ENCODE measurements around the gene IRAK2. TPM values are rescaled to one million over a fixed set of nuclear protein-coding genes. Genes with fewer than 3 reads are reported as not detected.
"Not testable (repeated sequence)": the region's sequence is repeated elsewhere in the genome, so short reads cannot be mapped to it uniquely, and the experiment has no call there.

Gene IRAK2
- total RNA-seq, 1 donor from 2014 or later: 10.6 TPM

GRCh38 chr3:10265833-10266232 is 101.1 kb downstream of the IRAK2 start:
- Histone ChIP-seq H3K4me1 (peaks cover 39% of the 10 kb centered on the region), H3K36me3 (peaks cover 0 to 23% of the 10 kb centered on the region in 2 donors), H3K9me3 (no peaks in the 10 kb centered on the region), H3K4me3 (no peak overlapping the region), H3K27ac (no peak overlapping the region), H3K27me3 (no peaks in the 10 kb centered on the region)
- no peak for DNase-seq (ENCODE audit: extremely low spot score in 2 of 2)
- TF ChIP-seq CTCF (IDR thresholded peaks at IDR 0.05) (no peak), POLR2A (IDR thresholded peaks at IDR 0.05) (no peak), POLR2AphosphoS5 (IDR thresholded peaks at IDR 0.05; ENCODE audit: insufficient read depth in 1 of 2, low read depth in 1 of 2) (no peak)
- intact Hi-C loops (cut with DNase I): no loop called here

GRCh38 chr3:10266936-10267335 is 102.2 kb downstream of the IRAK2 start:
- Histone ChIP-seq H3K36me3 (peaks cover 0 to 31% of the 10 kb centered on the region in 2 donors), H3K4me1 (peaks cover 39% of the 10 kb centered on the region)
- H3K27me3 ChIP-seq; H3K9me3 ChIP-seq; H3K27ac ChIP-seq; H3K4me3 ChIP-seq; DNase-seq (ENCODE audit: extremely low spot score in 2 of 2); intact Hi-C loops (cut with DNase I): not testable (repeated sequence)

- no peak overlapping the region for H3K27ac ChIP-seq
- no peaks in the 10 kb centered on the region for H3K9me3 ChIP-seq
- DNase-seq (ENCODE audit: extremely low spot score in 2 of 2): no peak
- H3K36me3 ChIP-seq: peaks cover 0 to 35% of the 10 kb centered on the region in 2 donors
- no peaks in the 10 kb centered on the region for H3K27me3 ChIP-seq
- TF ChIP-seq CTCF (IDR thresholded peaks at IDR 0.05) (no peak), POLR2AphosphoS5 (IDR thresholded peaks at IDR 0.05; ENCODE audit: insufficient read depth in 1 of 2, low read depth in 1 of 2) (no peak), POLR2A (IDR thresholded peaks at IDR 0.05) (no peak)
- H3K4me3 ChIP-seq: no peak overlapping the region
- peaks cover 42% of the 10 kb centered on the region for H3K4me1 ChIP-seq
- intact Hi-C loops (cut with DNase I): no loop called here
Observed at GRCh38 chr3:10268116-10268515, 103.4 kb downstream of the IRAK2 start.

GRCh38 chr3:10268930-10269329 is 104.2 kb downstream of the IRAK2 start:
- H3K4me1 ChIP-seq: peaks cover 42% of the 10 kb centered on the region
- intact Hi-C loops (cut with DNase I): no loop called here
- H3K27ac ChIP-seq: no peak overlapping the region
- no peak for TF ChIP-seq CTCF (IDR thresholded peaks at IDR 0.05)
- no peak for TF ChIP-seq POLR2A (IDR thresholded peaks at IDR 0.05)
- TF ChIP-seq POLR2AphosphoS5 (IDR thresholded peaks at IDR 0.05; ENCODE audit: insufficient read depth in 1 of 2, low read depth in 1 of 2): no peak
- H3K4me3 ChIP-seq: no peak overlapping the region
- H3K9me3 ChIP-seq: no peaks in the 10 kb centered on the region
- no peaks in the 10 kb centered on the region for H3K27me3 ChIP-seq
- peaks cover 0 to 35% of the 10 kb centered on the region in 2 donors for H3K36me3 ChIP-seq
- DNase-seq (ENCODE audit: extremely low spot score in 2 of 2): no peak

- no peaks in the 10 kb centered on the region for H3K9me3 ChIP-seq
- DNase-seq (ENCODE audit: extremely low spot score in 2 of 2): no peak
- intact Hi-C loops (cut with DNase I): no loop called here
- no peak overlapping the region for H3K4me3 ChIP-seq
- peaks cover 42% of the 10 kb centered on the region for H3K4me1 ChIP-seq
- no peak overlapping the region for H3K27ac ChIP-seq
- TF ChIP-seq POLR2AphosphoS5 (IDR thresholded peaks at IDR 0.05; ENCODE audit: insufficient read depth in 1 of 2, low read depth in 1 of 2) (no peak), CTCF (IDR thresholded peaks at IDR 0.05) (no peak), POLR2A (IDR thresholded peaks at IDR 0.05) (no peak)
- H3K36me3 ChIP-seq: peaks cover 0 to 35% of the 10 kb centered on the region in 2 donors
- no peaks in the 10 kb centered on the region for H3K27me3 ChIP-seq
Observed at GRCh38 chr3:10269443-10269842, 104.7 kb downstream of the IRAK2 start.

- DNase-seq (ENCODE audit: extremely low spot score in 2 of 2); H3K9me3 ChIP-seq; H3K4me3 ChIP-seq; H3K27me3 ChIP-seq; intact Hi-C loops (cut with DNase I); H3K27ac ChIP-seq: not testable (repeated sequence)
- Histone ChIP-seq H3K4me1 (peaks cover 35% of the 10 kb centered on the region), H3K36me3 (peaks cover 0 to 49% of the 10 kb centered on the region in 2 donors)
Observed at GRCh38 chr3:10272476-10272875, 107.8 kb downstream of the IRAK2 start.
